B cell (primary cell): ENCODE data around the gene PDE4B. TPM values are rescaled to one million over a fixed set of nuclear protein-coding genes. Genes with fewer than 3 reads are reported as not detected.

ENCODE experiments used
- ATAC-seq: fragments of 200-7000 bp; cut with Tn5 transposase; one replicate; pipeline ENCODE4 v1.10.0; 2021; ENCODE audit warnings: low read depth, mild to moderate bottlenecking, moderate number of reproducible peaks, moderate library complexity
- CTCF ChIA-PET: fragments of 350-600 bp; sonication (Branson Sonifier 250); formaldehyde crosslinking; loops from one replicate; lab custom pipeline; 2021; ENCODE audit warnings: antibody characterized with exemption, inconsistent platforms; lab: Charles Lee
- POLR2A ChIA-PET: fragments of 350-600 bp; sonication (Branson Sonifier 250); formaldehyde crosslinking; loops from one replicate; lab custom pipeline; 2021; ENCODE audit warnings: antibody characterized with exemption; lab: Charles Lee
- DNase-seq: peaks from one replicate; pipeline ENCODE4 v3.0.0; 2013
- H2AFZ ChIP-seq: 2 replicates; pipeline ENCODE4 v1.6.1; 2012; ENCODE audit warnings: mild to moderate bottlenecking, low read depth, low read length; ENCODE audit not compliant: insufficient read depth, poor library complexity, severe bottlenecking
- H3K27ac ChIP-seq, 2 donors: 1 replicate in 1 of 2; 2 replicates in 1 of 2; pipeline ENCODE4 v1.5.1; 2012 to 2013; ENCODE audit warnings: low read length in 2 of 2, mild to moderate bottlenecking in 2 of 2, moderate library complexity in 1 of 2
- H3K27me3 ChIP-seq, 4 experiments: fragments of 200-600 bp in 1 of 4; sonication (generic) in 1 of 4; replicated peaks in 1 of 4; 1 replicate in 2 of 4; 2 replicates in 2 of 4; pipeline versions ENCODE4 v1.6.1 to v1.7.0; 2013 to 2016; ENCODE audit warnings: low read length in 3 of 4, mild to moderate bottlenecking in 2 of 4, mixed read lengths in 1 of 4, moderate library complexity in 1 of 4; ENCODE audit not compliant: insufficient read depth in 4 of 4, control insufficient read depth in 3 of 4; ENCODE audit errors: control extremely low read depth in 1 of 4
- H3K36me3 ChIP-seq, 2 experiments: replicated peaks in 1 of 2; 1 replicate in 1 of 2; 2 replicates in 1 of 2; pipeline versions ENCODE4 v1.6.1 to v1.7.1; 2013; ENCODE audit warnings: low read length in 1 of 2; ENCODE audit not compliant: insufficient read depth in 2 of 2, control insufficient read depth in 1 of 2; ENCODE audit errors: control extremely low read depth in 1 of 2, extremely low read depth in 1 of 2
- H3K4me1 ChIP-seq, 2 donors: fragments of 200-600 bp in 1 of 2; sonication (generic) in 1 of 2; 1 replicate in 1 of 2; 2 replicates in 1 of 2; pipeline versions ENCODE4 v1.5.1 to v1.6.1; 2013 to 2017; ENCODE audit warnings: low read length in 2 of 2; ENCODE audit not compliant: control insufficient read depth in 2 of 2, insufficient read depth in 2 of 2
- H3K4me2 ChIP-seq: replicated peaks from 2 replicates; pipeline ENCODE3; 2012; ENCODE audit warnings: mild to moderate bottlenecking, low read depth, low read length; ENCODE audit not compliant: poor library complexity, severe bottlenecking
- H3K4me3 ChIP-seq, 5 experiments: fragments of 200-600 bp in 1 of 5; sonication (generic) in 1 of 5; 1 replicate in 3 of 5; 2 replicates in 2 of 5; pipeline versions ENCODE4 v1.5.1 to v1.7.0; 2011 to 2016; ENCODE audit warnings: low read length in 4 of 5, mild to moderate bottlenecking in 4 of 5, low read depth in 2 of 5, control low read depth in 1 of 5, moderate library complexity in 1 of 5; ENCODE audit not compliant: insufficient read depth in 1 of 5; ENCODE audit errors: control extremely low read depth in 1 of 5, extremely low read depth in 1 of 5
- H3K79me2 ChIP-seq: fragments of 200-600 bp; sonication (generic); one replicate; pipeline ENCODE4 v1.6.0; 2016; ENCODE audit warnings: low read length; ENCODE audit not compliant: control insufficient read depth, insufficient read depth
- H3K9ac ChIP-seq: fragments of 200-600 bp; sonication (generic); 2 replicates; pipeline ENCODE4 v1.6.1; 2017; ENCODE audit warnings: mild to moderate bottlenecking, low read length, moderate library complexity
- H3K9me3 ChIP-seq, 3 donors: one replicate each; pipeline versions ENCODE4 v1.6.1 to v1.7.1; 2013; ENCODE audit warnings: low read length in 2 of 3; ENCODE audit not compliant: control insufficient read depth in 2 of 3, insufficient read depth in 1 of 3; ENCODE audit errors: control extremely low read depth in 1 of 3
- H4K20me1 ChIP-seq: 2 replicates; pipeline ENCODE4 v1.6.0; 2012; ENCODE audit warnings: mild to moderate bottlenecking, low read length; ENCODE audit not compliant: insufficient read depth, control insufficient read depth, poor library complexity, severe bottlenecking
- H3K27ac Mint-ChIP-seq: one replicate; pipeline ENCODE4 v1.8.0; 2021; ENCODE audit warnings: mixed read lengths
- H3K27me3 Mint-ChIP-seq: one replicate; pipeline ENCODE4 v1.8.0; 2021; ENCODE audit warnings: mixed read lengths
- H3K4me1 Mint-ChIP-seq: one replicate; pipeline ENCODE4 v1.8.0; 2021; ENCODE audit warnings: mixed read lengths
- H3K4me3 Mint-ChIP-seq: one replicate; pipeline ENCODE4 v1.8.0; 2021; ENCODE audit warnings: mixed read lengths
- H3K9me3 Mint-ChIP-seq: one replicate; pipeline ENCODE4 v1.8.0; 2022; ENCODE audit warnings: mixed read lengths; ENCODE audit not compliant: insufficient read depth
- EZH2 ChIP-seq: IDR thresholded peaks from 2 replicates; pipeline ENCODE4 v1.6.1; 2012; ENCODE audit warnings: borderline replicate concordance, low read depth, mild to moderate bottlenecking, moderate library complexity, low read length; ENCODE audit not compliant: insufficient read depth, poor library complexity, severe bottlenecking
- WGBS: methylation state at CpG from one replicate; pipeline ENCODE4 v1.1.5; 2013; ENCODE audit warnings: missing lambda C conversion rate; ENCODE audit not compliant: insufficient coverage; 5-methylcytosine and 5-hydroxymethylcytosine counted together
- intact Hi-C: fragments of 100-400 bp; cut with micrococcal nuclease; formaldehyde crosslinking; loops from one replicate; pipeline ENCODE4 v1.10.0; 2022
- polyA plus RNA-seq: library from polyadenylated mRNA; depleted of rRNA; stranded (reverse); fragments of >200 nt; gene quantifications from 2 replicates; pipeline ENCODE4 v1.2.3, GENCODE V29; 2012
- total RNA-seq, 2 donors: library from RNA; stranded (reverse); fragments of 120-200 nt in 1 of 2; gene quantifications; 1 replicate in 1 of 2; 2 replicates in 1 of 2; pipeline versions ENCODE4 v1.2.3 to v1.2.4, GENCODE V29; 2013 to 2022
- TF ChIP-seq, protein P1 (sequence below): fragments of 200-600 bp; IDR thresholded peaks from one replicate; pipeline ENCODE4 v1.8.0; 2022; ENCODE audit warnings: antibody characterized with exemption, mild to moderate bottlenecking

Gene PDE4B
- total and polyA plus RNA-seq, 2 donors (not counting 1 experiment from before 2014, with no cell fraction given) = 63.7 to 242 TPM

- peaks cover 2% of the 10 kb centered on the region for H3K79me2 ChIP-seq
- H3K9me3 Mint-ChIP-seq = no peaks in the 10 kb centered on the region
- CTCF ChIA-PET = interaction anchor here (0.7 to 23.9 kb wide), 20 partner anchors 9 to 475 kb away, joined by 3 to 572 read pairs (median 8); no protein-coding TSS in a partner anchor
- no peak overlapping the region for H3K27ac Mint-ChIP-seq
- DNase-seq (no peak), ATAC-seq (no peak)
- peaks cover 27% of the 10 kb centered on the region for H3K4me1 Mint-ChIP-seq
- H3K27me3 Mint-ChIP-seq = peaks cover 4% of the 10 kb centered on the region
- TF ChIP-seq EZH2 = no peak
- TF ChIP-seq, protein P1, sequence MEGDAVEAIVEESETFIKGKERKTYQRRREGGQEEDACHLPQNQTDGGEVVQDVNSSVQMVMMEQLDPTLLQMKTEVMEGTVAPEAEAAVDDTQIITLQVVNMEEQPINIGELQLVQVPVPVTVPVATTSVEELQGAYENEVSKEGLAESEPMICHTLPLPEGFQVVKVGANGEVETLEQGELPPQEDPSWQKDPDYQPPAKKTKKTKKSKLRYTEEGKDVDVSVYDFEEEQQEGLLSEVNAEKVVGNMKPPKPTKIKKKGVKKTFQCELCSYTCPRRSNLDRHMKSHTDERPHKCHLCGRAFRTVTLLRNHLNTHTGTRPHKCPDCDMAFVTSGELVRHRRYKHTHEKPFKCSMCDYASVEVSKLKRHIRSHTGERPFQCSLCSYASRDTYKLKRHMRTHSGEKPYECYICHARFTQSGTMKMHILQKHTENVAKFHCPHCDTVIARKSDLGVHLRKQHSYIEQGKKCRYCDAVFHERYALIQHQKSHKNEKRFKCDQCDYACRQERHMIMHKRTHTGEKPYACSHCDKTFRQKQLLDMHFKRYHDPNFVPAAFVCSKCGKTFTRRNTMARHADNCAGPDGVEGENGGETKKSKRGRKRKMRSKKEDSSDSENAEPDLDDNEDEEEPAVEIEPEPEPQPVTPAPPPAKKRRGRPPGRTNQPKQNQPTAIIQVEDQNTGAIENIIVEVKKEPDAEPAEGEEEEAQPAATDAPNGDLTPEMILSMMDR = no peak
- no peak overlapping the region for H3K4me2 ChIP-seq
- no peaks in the 10 kb centered on the region for H3K27me3 ChIP-seq
- H2AFZ ChIP-seq = no peak overlapping the region
- no peak overlapping the region for H3K9ac ChIP-seq
- H3K27ac ChIP-seq = no peak overlapping the region
- intact Hi-C loops = loop anchor here (5.0 kb wide), 2 partner anchors 251 to 476 kb away; no protein-coding TSS in a partner anchor
- no peaks in the 10 kb centered on the region for H3K9me3 ChIP-seq
- H3K4me3 Mint-ChIP-seq = no peak overlapping the region
- WGBS = 70% methylated on average over 1 of the region's 1 CpG
- no peak overlapping the region for H3K4me3 ChIP-seq
- peaks cover 7 to 13% of the 10 kb centered on the region in 2 donors for H3K4me1 ChIP-seq
- POLR2A ChIA-PET = no interaction called here
- no peaks in the 10 kb centered on the region for H3K36me3 ChIP-seq
- H4K20me1 ChIP-seq = no peaks in the 10 kb centered on the region
Observed at GRCh38 chr1:66251546-66251945, 458.9 kb downstream of the PDE4B start.

- no peaks in the 10 kb centered on the region for H4K20me1 ChIP-seq
- Mint-ChIP-seq H3K9me3 (no peaks in the 10 kb centered on the region), H3K4me1 (peaks cover 22% of the 10 kb centered on the region), H3K4me3 (no peak overlapping the region), H3K27ac (no peak overlapping the region), H3K27me3 (no peaks in the 10 kb centered on the region)
- no peaks in the 10 kb centered on the region for H3K27me3 ChIP-seq
- ChIA-PET POLR2A (interaction anchor here (1.0 to 1.5 kb wide), 3 partner anchors 78 to 93 kb away, joined by 3 to 5 read pairs (median 3); no protein-coding TSS in a partner anchor), CTCF (interaction anchor here (0.7 to 23.9 kb wide), 33 partner anchors 11 to 297 kb away, joined by 3 to 572 read pairs (median 4); no protein-coding TSS in a partner anchor)
- H2AFZ ChIP-seq = no peak overlapping the region
- H3K27ac ChIP-seq = no peak overlapping the region
- intact Hi-C loops = loop anchor here (1.0 to 5.0 kb wide), 8 partner anchors 29 to 474 kb away; no protein-coding TSS in a partner anchor
- WGBS = no CpG with 5 or more reads among the region's 1 CpG
- peaks cover 7 to 13% of the 10 kb centered on the region in 2 donors for H3K4me1 ChIP-seq
- peaks cover 2% of the 10 kb centered on the region for H3K79me2 ChIP-seq
- no peaks in the 10 kb centered on the region for H3K9me3 ChIP-seq
- H3K4me2 ChIP-seq = peak overlapping the region; percentile 1
- ATAC-seq (peak; percentile 73), DNase-seq (peak; percentile 73)
- H3K4me3 ChIP-seq = no peak overlapping the region
- TF ChIP-seq, protein P1 = peak; percentile 83
- TF ChIP-seq EZH2 = no peak
- H3K36me3 ChIP-seq = no peaks in the 10 kb centered on the region
- H3K9ac ChIP-seq = no peak overlapping the region
Observed at GRCh38 chr1:66253330-66253921, 460.7 kb downstream of the PDE4B start.
